T-helper 1 cell treated with Interleukin-12 subunit alpha and Interleukin-12 subunit beta and Interleukin-4 antibody, amounts not matched to agents 30 μg/mL and 1 μg/mL, for 36 hours (primary cell): ENCODE data around the gene HOXD10.
A peak's percentile ranks its signal among the peaks of the same experiment; 100 is the strongest.

Experiments used
- H3K27ac Mint-ChIP-seq: one replicate; pipeline ENCODE4 v1.8.0; 2021; ENCODE audit warnings: mild to moderate bottlenecking, mixed read lengths
- H3K27me3 Mint-ChIP-seq: one replicate; pipeline ENCODE4 v1.8.0; 2021; ENCODE audit warnings: low read depth, mixed read lengths
- H3K36me3 Mint-ChIP-seq: one replicate; pipeline ENCODE4 v1.8.0; 2021; ENCODE audit warnings: low read depth, mixed read lengths
- H3K4me1 Mint-ChIP-seq: one replicate; pipeline ENCODE4 v1.8.0; 2021; ENCODE audit warnings: low read depth, mixed read lengths
- H3K4me3 Mint-ChIP-seq: one replicate; pipeline ENCODE4 v1.8.0; 2021; ENCODE audit warnings: mild to moderate bottlenecking, moderate library complexity, mixed read lengths
- H3K9me3 Mint-ChIP-seq: one replicate; pipeline ENCODE4 v1.8.0; 2021; ENCODE audit warnings: mixed read lengths

The HOXD10 gene

DNA sequence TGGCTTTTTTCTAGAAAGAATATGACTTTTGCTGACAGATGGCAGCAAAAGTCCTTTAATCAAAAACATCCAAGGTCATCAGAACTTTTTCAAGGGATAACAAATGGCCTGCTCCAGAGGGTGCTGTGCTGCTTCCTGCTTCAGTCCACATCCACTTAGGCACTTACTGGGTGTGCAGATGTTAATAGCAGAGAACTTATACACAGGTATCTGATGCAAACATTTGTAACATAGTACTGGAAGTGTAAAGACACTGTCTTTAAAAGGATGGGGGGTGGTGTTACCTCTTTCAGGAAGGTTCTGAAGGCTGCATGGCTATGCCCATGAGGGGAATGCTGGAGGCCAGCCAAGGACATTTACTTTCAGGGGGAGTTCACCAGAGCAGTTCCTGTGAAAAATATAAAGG, 18.5 kb downstream of the HOXD10 start:
- H3K9me3 Mint-ChIP-seq, result no peaks in the 10 kb centered on the region
- peaks cover 18% of the 10 kb centered on the region for H3K4me1 Mint-ChIP-seq
- H3K27me3 Mint-ChIP-seq, result peaks cover 92% of the 10 kb centered on the region
- peaks cover 3% of the 10 kb centered on the region for H3K36me3 Mint-ChIP-seq
- no peak overlapping the region for H3K4me3 Mint-ChIP-seq
- H3K27ac Mint-ChIP-seq, result no peak overlapping the region

DNA sequence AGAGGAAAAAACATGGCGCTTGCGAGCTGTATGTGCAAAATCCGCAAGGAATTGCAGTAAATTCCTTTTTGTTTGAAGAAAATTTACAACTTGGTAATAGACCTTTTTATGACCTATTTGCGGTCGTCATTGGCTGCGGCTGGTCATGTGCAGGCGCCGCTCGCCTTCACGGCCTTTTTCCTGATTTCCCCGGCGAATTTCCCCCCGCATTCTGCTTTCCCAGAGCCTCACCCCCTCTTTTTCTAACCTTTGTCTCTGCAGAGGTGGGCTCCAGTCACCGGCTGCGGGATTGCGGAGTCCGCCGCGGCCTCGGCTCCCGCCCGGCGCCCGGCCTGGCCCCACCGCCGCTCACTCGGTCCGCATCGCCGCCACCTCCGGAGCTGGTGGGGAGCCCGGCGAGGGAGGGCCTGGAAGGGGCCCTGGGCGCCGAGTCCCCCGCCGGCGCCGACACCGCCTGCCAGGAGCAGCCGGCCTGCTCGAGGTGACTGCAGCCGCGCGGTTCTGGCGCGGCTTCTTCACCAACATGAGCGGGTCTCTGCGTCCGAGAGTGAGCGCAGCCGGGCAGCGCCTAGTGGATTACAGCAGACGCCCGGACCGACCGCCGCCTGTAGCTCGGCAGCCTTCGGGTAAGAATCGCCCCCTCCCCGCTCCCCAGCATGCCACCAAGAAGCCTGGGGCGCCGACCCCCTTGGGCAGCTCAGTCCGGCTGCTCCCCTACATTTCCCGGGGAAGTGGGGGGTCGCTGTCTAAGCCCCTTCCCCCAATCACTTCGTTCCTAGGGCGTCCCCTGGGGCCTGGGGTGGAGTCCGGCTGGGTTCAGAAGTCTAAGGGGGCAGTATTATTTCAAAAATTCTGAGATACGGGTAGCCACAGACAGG, 20.0 kb downstream of the HOXD10 start:
- H3K27me3 Mint-ChIP-seq, result peaks cover 93% of the 10 kb centered on the region
- peaks cover 2% of the 10 kb centered on the region for H3K36me3 Mint-ChIP-seq

DNA sequence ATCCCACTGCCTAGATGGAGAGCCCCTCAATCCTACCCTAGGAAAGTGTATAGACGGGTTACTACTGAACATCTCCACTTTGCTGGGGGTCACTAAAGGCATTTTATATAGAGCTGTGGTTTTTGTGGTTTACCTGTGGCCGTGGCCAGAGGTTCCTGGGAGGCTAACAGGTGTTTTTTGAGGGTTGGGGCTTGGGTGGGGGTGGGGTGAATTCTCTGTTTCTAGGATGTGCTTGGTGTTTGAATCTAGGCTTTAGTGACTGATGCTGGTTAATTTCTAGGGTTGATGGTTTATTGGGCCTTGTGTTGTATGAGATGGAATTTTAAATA, 20.6 kb downstream of the HOXD10 start:
- H3K9me3 Mint-ChIP-seq, result no peaks in the 10 kb centered on the region
- H3K27me3 Mint-ChIP-seq, result peaks cover 94% of the 10 kb centered on the region
- H3K27ac Mint-ChIP-seq, result peak overlapping the region; percentile 14
- H3K4me1 Mint-ChIP-seq, result peaks cover 19% of the 10 kb centered on the region
- no peak overlapping the region for H3K4me3 Mint-ChIP-seq
- peaks cover 2% of the 10 kb centered on the region for H3K36me3 Mint-ChIP-seq

More for the DNA sequence above, 20.0 kb downstream of the HOXD10 start:
- Mint-ChIP-seq H3K9me3 (no peaks in the 10 kb centered on the region), H3K4me3 (no peak overlapping the region), H3K27ac (no peak overlapping the region), H3K4me1 (peaks cover 22% of the 10 kb centered on the region)

DNA sequence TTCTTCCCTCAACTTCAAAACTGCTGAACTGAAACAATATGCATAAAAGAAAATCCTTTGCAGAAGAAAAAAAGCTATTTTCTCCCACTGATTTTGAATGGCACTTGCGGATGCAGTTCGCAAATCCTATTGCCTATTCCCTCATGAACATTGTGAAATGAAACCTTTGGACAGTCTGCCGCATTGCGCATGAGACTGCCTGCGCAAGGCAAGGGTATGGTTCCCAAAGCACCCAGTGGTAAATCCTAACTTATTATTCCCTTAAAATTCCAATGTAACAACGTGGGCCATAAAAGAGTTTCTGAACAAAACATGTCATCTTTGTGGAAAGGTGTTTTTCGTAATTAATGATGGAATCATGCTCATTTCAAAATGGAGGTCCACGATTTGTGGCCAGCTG, 21.3 kb downstream of the HOXD10 start:
- no peaks in the 10 kb centered on the region for H3K9me3 Mint-ChIP-seq
- H3K27ac Mint-ChIP-seq, result no peak overlapping the region
- H3K27me3 Mint-ChIP-seq, result peaks cover 93% of the 10 kb centered on the region
- peaks cover 2% of the 10 kb centered on the region for H3K36me3 Mint-ChIP-seq
- H3K4me3 Mint-ChIP-seq, result no peak overlapping the region
- peaks cover 16% of the 10 kb centered on the region for H3K4me1 Mint-ChIP-seq

DNA sequence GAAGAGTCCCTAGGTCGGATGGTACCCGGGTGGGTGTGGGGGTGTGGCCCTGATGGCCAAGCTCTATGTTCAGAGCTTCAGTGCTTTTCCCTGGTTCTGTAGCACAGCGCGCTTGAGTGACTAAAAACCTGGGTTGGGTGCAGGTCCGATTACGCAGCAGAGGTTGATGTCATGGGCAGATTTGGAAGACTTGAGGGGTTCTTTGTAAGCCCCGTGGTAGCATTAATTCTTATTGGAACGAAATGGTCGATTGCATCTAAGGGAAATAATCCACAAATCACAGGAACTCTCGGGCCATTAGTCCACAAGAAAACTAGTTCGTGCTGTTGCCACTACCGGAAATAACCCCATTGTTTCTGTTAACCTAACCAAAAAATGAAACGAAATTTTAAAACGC, 21.9 kb downstream of the HOXD10 start:
- Mint-ChIP-seq H3K9me3 (no peaks in the 10 kb centered on the region), H3K4me1 (peaks cover 16% of the 10 kb centered on the region), H3K27me3 (peaks cover 93% of the 10 kb centered on the region), H3K27ac (peak overlapping the region; percentile 54), H3K36me3 (peaks cover 2% of the 10 kb centered on the region), H3K4me3 (no peak overlapping the region)

DNA sequence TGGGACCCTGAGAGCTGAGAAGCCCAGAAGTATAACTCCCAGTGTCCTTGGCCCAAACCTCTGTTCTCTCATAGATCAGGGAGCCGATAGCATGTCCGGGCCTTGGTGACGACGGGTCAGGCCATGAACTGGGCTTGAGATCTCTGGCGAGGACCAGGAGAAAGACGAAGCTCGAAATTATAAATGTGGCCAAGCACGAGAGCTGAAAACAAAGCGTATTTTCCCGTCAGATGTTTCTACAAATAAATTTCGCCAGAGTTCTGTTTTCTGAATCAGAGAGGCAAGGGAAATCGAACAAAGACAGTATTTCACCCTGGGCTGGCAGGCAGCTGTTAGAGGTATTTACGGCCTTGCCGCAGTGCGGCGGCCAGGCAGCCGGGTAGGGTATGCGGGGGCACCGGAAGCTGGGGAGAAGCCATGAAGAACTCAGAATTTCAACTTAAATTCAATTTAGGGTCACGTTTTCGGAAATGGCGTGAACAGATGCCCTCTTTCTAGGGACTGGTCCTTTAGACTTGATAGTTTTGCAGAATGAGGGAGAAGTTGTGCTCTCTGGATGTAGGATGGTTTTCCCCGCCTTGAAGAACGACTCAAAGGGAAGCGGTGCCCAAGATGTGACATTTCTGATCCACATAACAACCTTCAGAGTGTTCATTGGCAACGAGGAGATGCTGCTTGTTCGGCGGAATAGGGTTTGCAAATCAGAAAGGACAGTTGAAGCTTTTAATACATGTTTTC, 22.5 kb downstream of the HOXD10 start:
- Mint-ChIP-seq H3K27ac (peak overlapping the region; percentile 54), H3K4me3 (no peak overlapping the region), H3K4me1 (peaks cover 16% of the 10 kb centered on the region)

DNA sequence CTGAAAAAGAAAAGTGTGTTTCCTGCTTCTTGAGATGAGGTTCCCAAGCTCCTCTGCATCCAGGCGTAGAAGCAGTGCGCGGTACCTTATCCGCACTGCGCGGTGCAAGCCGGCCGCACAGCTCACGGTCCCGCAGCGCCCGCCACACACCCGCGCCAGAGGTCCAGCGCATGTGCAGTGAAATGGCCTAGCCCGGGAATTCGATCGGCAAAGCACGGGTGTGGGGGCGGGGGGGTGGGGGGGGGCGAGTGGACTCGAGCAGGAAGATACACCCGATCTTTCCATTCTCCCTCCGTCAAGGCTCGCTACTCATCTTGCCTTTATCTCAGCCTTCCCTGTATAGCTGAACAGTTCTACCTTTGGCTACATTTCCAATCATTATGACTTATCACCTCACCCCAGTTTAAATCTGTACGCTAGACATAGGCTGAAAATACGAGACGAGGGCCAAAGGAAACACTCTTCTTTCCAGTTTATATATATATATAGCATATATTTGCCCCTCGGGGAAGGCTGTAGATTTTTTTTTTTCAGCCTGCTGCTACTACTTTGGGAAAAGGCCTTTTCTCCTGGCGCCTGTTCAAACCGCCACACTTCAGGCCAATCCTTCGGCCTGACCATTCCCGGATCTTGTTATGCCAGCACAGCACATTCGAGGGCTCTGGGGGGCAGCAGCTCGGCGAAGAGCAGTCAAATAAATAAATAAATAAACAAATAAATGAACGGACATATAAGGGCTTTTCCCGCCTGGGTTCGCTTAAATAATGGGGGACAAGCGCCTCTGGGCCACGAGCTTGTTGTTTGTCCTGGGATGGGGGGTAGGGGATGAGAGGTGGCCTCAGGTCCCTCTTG, 23.3 kb downstream of the HOXD10 start:
- H3K27me3 Mint-ChIP-seq, result peaks cover 92% of the 10 kb centered on the region
- peaks cover 2% of the 10 kb centered on the region for H3K36me3 Mint-ChIP-seq
- no peak overlapping the region for H3K27ac Mint-ChIP-seq
- H3K4me1 Mint-ChIP-seq, result peaks cover 16% of the 10 kb centered on the region
- no peak overlapping the region for H3K4me3 Mint-ChIP-seq
- H3K9me3 Mint-ChIP-seq, result no peaks in the 10 kb centered on the region

More for the DNA sequence above, 22.5 kb downstream of the HOXD10 start:
- Mint-ChIP-seq H3K36me3 (peaks cover 2% of the 10 kb centered on the region), H3K9me3 (no peaks in the 10 kb centered on the region), H3K27me3 (peaks cover 93% of the 10 kb centered on the region)

DNA sequence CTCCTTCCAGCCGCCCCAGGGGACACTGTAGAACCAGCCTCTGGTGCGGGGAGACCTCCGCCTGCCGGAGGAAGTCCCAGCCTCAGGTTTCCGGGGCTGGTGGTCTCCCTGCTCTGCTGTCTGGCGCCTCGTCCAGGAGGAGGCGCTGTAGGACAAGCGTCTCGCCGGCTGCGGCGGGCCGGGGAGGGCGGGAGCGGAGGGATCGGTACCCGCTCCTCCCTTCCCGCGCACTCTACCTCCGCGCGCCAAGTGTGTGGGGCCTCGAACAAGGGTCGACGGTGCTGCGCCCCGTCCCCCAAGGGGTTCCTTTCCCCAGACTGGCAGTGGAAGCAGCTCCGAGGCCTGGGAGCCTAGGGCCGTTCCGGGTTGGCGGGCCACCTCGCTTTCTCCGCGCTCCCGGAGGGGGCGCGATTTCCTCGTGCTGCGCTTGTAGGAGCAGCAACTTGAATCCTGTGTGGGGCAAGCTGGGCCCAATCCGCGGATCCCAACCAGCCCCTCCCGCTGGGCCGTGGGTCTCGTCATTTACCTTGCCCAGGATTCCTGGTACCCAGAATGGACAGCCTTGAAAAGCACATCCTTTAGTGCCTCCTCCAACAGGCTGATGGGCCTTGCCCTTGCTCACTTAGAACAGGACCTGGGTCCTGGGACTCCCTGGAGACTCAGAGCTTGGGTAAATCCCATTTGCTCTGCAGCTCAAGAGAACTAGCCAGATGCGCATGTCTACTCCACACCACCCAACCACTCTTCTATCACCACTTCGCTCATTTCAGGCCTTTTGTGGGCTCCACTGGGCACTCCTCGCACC, 24.1 kb downstream of the HOXD10 start:
- H3K9me3 Mint-ChIP-seq, result no peaks in the 10 kb centered on the region
- peaks cover 92% of the 10 kb centered on the region for H3K27me3 Mint-ChIP-seq

DNA sequence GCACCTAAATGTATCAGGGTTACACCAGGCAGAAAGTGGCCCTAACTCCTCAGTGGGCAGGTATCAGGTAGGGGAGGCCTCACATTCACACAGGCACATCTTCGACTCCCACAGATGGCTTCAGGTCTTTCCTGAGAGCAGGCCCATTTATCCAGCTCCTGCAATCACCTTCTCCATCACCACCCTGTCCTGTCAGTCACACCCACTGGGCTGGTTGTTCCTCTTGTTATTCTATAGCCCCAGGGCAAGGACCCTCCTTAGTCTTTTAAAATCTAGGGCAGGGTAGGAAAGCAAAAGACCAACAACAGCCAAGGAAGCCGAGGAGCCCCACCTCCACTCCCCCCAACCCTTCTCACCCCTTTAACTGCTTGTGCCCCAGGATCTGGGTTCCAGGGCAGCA, 25.7 kb downstream of the HOXD10 start:
- Mint-ChIP-seq H3K27ac (no peak overlapping the region), H3K36me3 (peaks cover 2% of the 10 kb centered on the region), H3K9me3 (no peaks in the 10 kb centered on the region), H3K27me3 (peaks cover 95% of the 10 kb centered on the region), H3K4me3 (no peak overlapping the region), H3K4me1 (peaks cover 13% of the 10 kb centered on the region)

More for the DNA sequence above, 24.1 kb downstream of the HOXD10 start:
- H3K4me1 Mint-ChIP-seq, result peaks cover 14% of the 10 kb centered on the region
- peak overlapping the region; percentile 39 for H3K4me3 Mint-ChIP-seq
- H3K36me3 Mint-ChIP-seq, result peaks cover 2% of the 10 kb centered on the region
- no peak overlapping the region for H3K27ac Mint-ChIP-seq

DNA sequence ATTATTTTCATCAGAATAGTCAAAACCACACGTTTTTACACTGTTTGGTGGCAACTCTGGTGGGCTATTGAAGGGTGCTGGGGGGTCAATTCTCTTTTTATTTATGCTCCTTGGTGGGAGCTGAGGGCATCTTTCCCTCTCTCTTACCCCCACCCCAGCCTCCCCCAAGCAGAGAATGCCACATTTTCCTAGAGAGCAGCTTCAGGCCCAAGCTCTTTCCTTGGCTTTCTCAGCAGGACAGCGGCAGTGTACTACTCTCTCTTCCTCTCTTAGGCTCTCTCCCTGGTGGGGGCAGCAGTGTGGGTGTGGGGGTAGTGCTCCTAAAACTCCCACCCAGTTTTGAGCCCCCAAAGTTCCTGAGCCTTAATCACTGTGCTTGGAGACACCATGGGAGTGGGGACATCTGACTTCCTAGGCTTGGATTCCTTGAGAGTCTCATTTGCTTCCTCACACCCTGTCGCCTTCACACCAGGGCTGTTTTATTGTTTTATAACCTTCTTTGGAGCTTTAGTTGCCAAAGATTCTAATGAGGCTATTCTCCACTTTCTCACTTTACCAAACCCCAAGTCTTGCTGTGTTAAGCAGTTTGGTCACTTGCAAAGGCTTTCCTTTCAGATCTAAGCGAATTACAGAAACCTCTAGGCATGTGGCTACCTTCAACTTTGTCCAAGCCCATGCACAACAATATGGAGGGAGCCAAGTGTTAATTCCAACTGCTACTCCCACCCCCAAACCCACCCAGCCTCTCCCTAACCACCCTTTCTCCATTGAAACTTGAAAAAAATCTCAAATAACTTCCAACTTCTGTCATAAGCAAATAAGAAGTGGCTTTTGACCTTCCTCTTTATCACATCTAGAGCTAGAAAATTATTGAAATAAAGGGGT, 28.7 kb downstream of the HOXD10 start:
- Mint-ChIP-seq H3K4me3 (no peak overlapping the region), H3K36me3 (no peaks in the 10 kb centered on the region), H3K27me3 (peaks cover 95% of the 10 kb centered on the region), H3K4me1 (peaks cover 5% of the 10 kb centered on the region), H3K27ac (no peak overlapping the region), H3K9me3 (no peaks in the 10 kb centered on the region)

DNA sequence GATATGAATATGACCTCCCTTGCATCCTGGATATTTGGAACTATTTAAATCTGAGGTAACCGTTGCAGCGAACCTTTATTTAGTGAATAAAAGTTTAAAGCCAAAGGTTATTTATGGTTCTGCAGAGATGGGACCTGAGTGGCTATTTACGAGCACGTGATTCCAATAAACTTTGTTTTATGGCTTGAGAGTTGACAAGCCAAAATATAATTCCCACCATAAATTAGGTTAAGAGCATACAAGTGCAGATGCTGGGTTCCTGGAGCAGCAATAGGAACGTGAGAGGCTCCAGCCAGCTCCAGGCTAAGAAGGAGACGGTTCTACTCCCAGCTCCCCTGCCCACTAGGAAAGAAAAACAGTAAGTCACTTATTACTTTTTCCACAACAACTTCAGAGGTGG, 29.5 kb downstream of the HOXD10 start:
- H3K36me3 Mint-ChIP-seq, result no peaks in the 10 kb centered on the region
- no peaks in the 10 kb centered on the region for H3K9me3 Mint-ChIP-seq
- no peak overlapping the region for H3K27ac Mint-ChIP-seq
- H3K4me1 Mint-ChIP-seq, result peaks cover 5% of the 10 kb centered on the region
- H3K4me3 Mint-ChIP-seq, result no peak overlapping the region
- peaks cover 98% of the 10 kb centered on the region for H3K27me3 Mint-ChIP-seq

DNA sequence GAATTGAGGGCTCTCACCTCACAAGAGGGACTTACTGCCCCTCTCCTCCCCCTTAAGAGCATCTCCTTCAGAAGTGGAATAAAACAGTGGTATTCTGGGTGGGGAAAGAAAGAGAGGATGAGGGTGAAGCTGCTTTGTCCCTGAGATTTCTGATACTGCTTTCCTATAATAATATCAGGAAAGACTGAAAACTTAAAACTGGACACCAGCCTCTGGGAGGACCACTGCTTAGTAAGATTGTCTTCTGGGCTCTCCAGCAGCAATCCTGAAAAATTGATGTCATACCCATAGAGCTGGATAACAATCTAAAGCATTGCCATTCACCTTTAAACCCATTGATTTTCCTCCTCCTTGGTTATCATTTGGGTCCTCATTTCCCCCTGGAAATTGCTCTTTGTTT, 30.1 kb downstream of the HOXD10 start:
- H3K27me3 Mint-ChIP-seq, result peaks cover 98% of the 10 kb centered on the region
- no peak overlapping the region for H3K4me3 Mint-ChIP-seq
- no peaks in the 10 kb centered on the region for H3K4me1 Mint-ChIP-seq
- H3K36me3 Mint-ChIP-seq, result no peaks in the 10 kb centered on the region
- no peaks in the 10 kb centered on the region for H3K9me3 Mint-ChIP-seq
- H3K27ac Mint-ChIP-seq, result no peak overlapping the region

DNA sequence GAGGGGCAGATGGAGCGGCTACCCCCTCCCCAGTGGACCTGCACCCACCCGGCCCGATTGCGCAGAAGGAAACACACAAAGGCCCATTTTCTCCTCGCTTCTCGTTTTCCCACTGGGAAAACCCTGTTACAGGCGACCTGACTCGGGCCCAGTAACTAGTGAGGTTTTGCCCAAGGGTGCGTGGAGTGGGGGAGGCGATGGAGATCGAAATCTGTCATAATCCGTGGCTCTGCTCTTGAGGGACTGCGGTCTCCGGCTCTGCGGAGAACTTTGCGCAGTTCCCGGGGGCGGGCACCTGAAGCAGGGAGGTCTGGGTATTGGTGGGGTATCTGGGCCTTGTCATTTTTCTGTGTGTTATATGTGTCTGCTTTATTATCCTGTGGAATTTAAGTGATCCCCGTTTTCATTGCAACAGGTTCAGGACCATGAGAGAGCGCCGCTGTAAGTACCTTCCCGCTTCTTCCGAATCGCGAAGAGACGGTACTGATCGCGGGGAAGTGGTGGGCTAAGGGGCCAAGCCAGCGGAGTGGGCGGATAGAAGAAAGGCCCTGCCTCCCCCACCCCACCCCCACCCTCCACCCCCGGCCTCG, 30.7 kb downstream of the HOXD10 start:
- H3K27ac Mint-ChIP-seq, result no peak overlapping the region
- no peaks in the 10 kb centered on the region for H3K36me3 Mint-ChIP-seq
- no peak overlapping the region for H3K4me3 Mint-ChIP-seq
- H3K4me1 Mint-ChIP-seq, result no peaks in the 10 kb centered on the region
- H3K27me3 Mint-ChIP-seq, result peaks cover 92% of the 10 kb centered on the region
- H3K9me3 Mint-ChIP-seq, result no peaks in the 10 kb centered on the region
